ENCODE measurements around the gene PLA2G6. TPM values are rescaled to one million over a fixed set of nuclear protein-coding genes. Genes with fewer than 3 reads are reported as not detected.

The PLA2G6 gene
- total RNA-seq, 2 donors from 2014 or later: 24.1 to 38.5 TPM

GRCh38 chr22:38077595-38077994, 104.0 kb downstream of the PLA2G6 start:
- Histone ChIP-seq H3K4me3 (no peak overlapping the region), H3K27me3 (peaks cover 18% of the 10 kb centered on the region), H3K4me1 (peaks cover 6% of the 10 kb centered on the region), H3K27ac (no peak overlapping the region), H3K36me3 (no peaks in the 10 kb centered on the region), H3K9ac (ENCODE audit: low read depth in 2 of 2, low read length in 2 of 2) (no peak overlapping the region), H3K9me3 (no peaks in the 10 kb centered on the region)
- no peak for DNase-seq
- intact Hi-C loops (cut with DNase I): no loop called here
- no peak for TF ChIP-seq CTCF (IDR thresholded peaks at IDR 0.05)

DNA sequence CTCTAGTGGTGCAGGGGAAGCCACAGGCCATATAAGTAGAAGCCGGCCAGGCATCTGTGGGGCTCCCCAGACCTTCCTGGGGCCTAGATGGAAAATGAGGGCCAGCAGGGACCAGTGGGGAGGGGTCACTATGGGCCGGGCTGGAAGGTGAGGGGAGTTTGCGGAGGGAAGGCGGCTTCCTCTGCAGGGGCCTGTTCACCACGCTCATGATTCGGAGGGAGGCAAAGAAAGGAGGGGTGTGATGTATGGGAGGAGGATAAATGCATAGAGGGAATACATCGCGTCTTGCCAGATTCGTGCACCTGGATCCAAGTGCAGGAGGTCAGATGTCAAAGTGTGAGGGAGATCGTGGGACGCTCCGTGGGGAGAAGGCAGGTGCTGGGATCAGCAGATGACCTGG, 104.5 kb downstream of the PLA2G6 start:
- intact Hi-C loops (cut with DNase I): no loop called here
- Histone ChIP-seq H3K27ac (no peak overlapping the region), H3K27me3 (peaks cover 13% of the 10 kb centered on the region), H3K36me3 (no peaks in the 10 kb centered on the region), H3K9me3 (no peaks in the 10 kb centered on the region), H3K4me1 (peaks cover 6% of the 10 kb centered on the region), H3K4me3 (no peak overlapping the region), H3K9ac (ENCODE audit: low read depth in 2 of 2, low read length in 2 of 2) (no peak overlapping the region)
- no peak for TF ChIP-seq CTCF (IDR thresholded peaks at IDR 0.05)
- DNase-seq: no peak

DNA sequence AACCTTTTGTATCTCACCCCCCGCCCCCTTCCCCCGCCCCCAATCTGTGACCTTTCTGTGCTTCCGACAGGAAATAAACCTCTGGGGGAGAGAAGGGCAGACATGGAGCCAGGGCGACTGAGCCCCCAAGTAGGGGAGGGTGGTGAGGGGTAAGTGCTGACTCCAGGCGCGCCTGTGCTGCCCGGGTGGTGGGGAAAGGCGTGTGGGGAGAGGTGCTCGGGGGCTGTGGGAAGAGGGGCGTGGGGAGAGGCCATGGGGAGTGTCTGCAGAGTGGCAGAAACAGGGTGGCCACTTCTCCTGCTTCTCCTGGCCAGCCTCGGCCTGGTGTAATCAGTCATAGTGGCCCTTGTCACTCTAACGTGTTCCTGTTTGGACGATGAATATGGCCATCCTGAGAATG, 105.7 kb downstream of the PLA2G6 start:
- no peaks in the 10 kb centered on the region for H3K9me3 ChIP-seq
- peaks cover 4% of the 10 kb centered on the region for H3K27me3 ChIP-seq
- no peaks in the 10 kb centered on the region for H3K4me1 ChIP-seq
- intact Hi-C loops (cut with DNase I): no loop called here
- DNase-seq: no peak
- H3K4me3 ChIP-seq: no peak overlapping the region
- peaks cover 6% of the 10 kb centered on the region for H3K36me3 ChIP-seq
- no peak for TF ChIP-seq CTCF (IDR thresholded peaks at IDR 0.05)
- no peak overlapping the region for H3K27ac ChIP-seq
- no peak overlapping the region for H3K9ac ChIP-seq (ENCODE audit: low read depth in 2 of 2, low read length in 2 of 2)

- Histone ChIP-seq H3K27ac (no peak overlapping the region), H3K4me3 (no peak overlapping the region), H3K36me3 (peaks cover 6% of the 10 kb centered on the region), H3K9ac (ENCODE audit: low read depth in 2 of 2, low read length in 2 of 2) (no peak overlapping the region), H3K4me1 (no peaks in the 10 kb centered on the region), H3K9me3 (no peaks in the 10 kb centered on the region), H3K27me3 (no peaks in the 10 kb centered on the region)
- intact Hi-C loops (cut with DNase I): no loop called here
- no peak for DNase-seq
- no peak for TF ChIP-seq CTCF (IDR thresholded peaks at IDR 0.05)
Measured at GRCh38 chr22:38075105-38075825, 106.4 kb downstream of the PLA2G6 start.

GRCh38 chr22:38074181-38075104, 107.2 kb downstream of the PLA2G6 start:
- Histone ChIP-seq H3K4me1 (no peaks in the 10 kb centered on the region), H3K4me3 (no peak overlapping the region), H3K27ac (no peak overlapping the region), H3K9ac (ENCODE audit: low read depth in 2 of 2, low read length in 2 of 2) (no peak overlapping the region), H3K9me3 (no peaks in the 10 kb centered on the region), H3K36me3 (peaks cover 6% of the 10 kb centered on the region), H3K27me3 (no peaks in the 10 kb centered on the region)
- intact Hi-C loops (cut with DNase I): no loop called here
- no peak for DNase-seq
- TF ChIP-seq CTCF (IDR thresholded peaks at IDR 0.05): no peak

Data from colonic mucosa (tissue), 4 donors.